Liver (tissue), 3 donors: ENCODE results near the gene DIPK2A.

Experiments
- EGR1 ChIP-seq, 2 donors: IDR thresholded peaks; 2 replicates each; pipeline ENCODE4 v1.6.1; 2016 to 2018; ENCODE audit warnings: antibody characterized with exemption in 2 of 2, low read depth in 2 of 2
- FOXA1 ChIP-seq: IDR thresholded peaks from 2 replicates; pipeline ENCODE4 v1.6.1; 2016; ENCODE audit warnings: antibody characterized with exemption
- GABPA ChIP-seq, 2 donors: IDR thresholded peaks in 1 of 2; conservative IDR thresholded peaks in 1 of 2; 2 replicates each; pipeline ENCODE4 v1.6.1; 2016; ENCODE audit warnings: antibody characterized with exemption in 2 of 2, mild to moderate bottlenecking in 1 of 2, moderate library complexity in 1 of 2
- HNF4G ChIP-seq: IDR thresholded peaks from 2 replicates; pipeline ENCODE4 v1.6.1; 2016; ENCODE audit warnings: antibody characterized with exemption
- JUND ChIP-seq, 2 donors: IDR thresholded peaks; 2 replicates each; pipeline ENCODE4 v1.6.1; 2016; ENCODE audit warnings: antibody characterized with exemption in 2 of 2
- SP1 ChIP-seq: IDR thresholded peaks from 2 replicates; pipeline ENCODE4 v1.6.1; 2018; ENCODE audit warnings: antibody characterized with exemption, mild to moderate bottlenecking
- YY1 ChIP-seq: IDR thresholded peaks from 2 replicates; pipeline ENCODE4 v1.6.1; 2016; ENCODE audit warnings: antibody characterized with exemption, mild to moderate bottlenecking
- TF ChIP-seq, protein P1 (sequence below): fragments of 150-350 bp; IDR thresholded peaks from 2 replicates; pipeline ENCODE4 v1.5.1; 2017; ENCODE audit warnings: improper control_type of control experiment, low read depth, low read length; ENCODE audit not compliant: missing input control
- TF ChIP-seq, protein P2 (sequence below): IDR thresholded peaks from 2 replicates; pipeline ENCODE4 v1.6.1; 2016; ENCODE audit warnings: antibody characterized with exemption, mild to moderate bottlenecking
- TF ChIP-seq, protein P3 (sequence below): IDR thresholded peaks from 2 replicates; pipeline ENCODE4 v1.6.1; 2016; ENCODE audit warnings: antibody characterized with exemption
- TF ChIP-seq, protein P4 (sequence below): IDR thresholded peaks from 2 replicates; pipeline ENCODE4 v1.6.1; 2016; ENCODE audit warnings: antibody characterized with exemption
- donor health status: healthy.
- donor health status: healthy.

DNA sequence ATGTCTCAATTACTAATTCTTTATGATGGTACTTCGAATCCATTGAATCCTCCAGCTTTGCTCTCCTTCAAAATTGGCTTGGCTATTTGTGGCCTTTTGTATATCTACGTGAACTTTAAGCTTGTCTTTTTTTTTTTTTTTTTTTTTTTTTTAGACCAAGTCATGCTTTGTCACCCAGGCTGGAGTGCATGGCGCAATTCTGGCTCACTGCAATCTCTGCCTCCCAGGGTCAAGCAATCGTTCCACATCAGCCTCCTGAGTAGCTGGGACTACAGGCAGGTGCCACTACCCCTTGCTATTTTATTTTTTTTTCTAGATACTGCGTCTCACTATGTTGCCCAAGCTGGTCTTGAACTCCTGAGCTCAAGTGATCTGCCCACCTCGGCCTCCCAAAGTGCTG lies 7.7 kb upstream of the DIPK2A start:
- TF ChIP-seq FOXA1 (no peak), JUND (IDR thresholded peaks at IDR 0.05) (no peak), GABPA (IDR thresholded peaks at IDR 0.05 in 1 of 2, conservative IDR thresholded peaks at IDR 0.05 in 1 of 2) (no peak), YY1 (no peak), SP1 (no peak), EGR1 (IDR thresholded peaks at IDR 0.05; ENCODE audit: low read depth in 2 of 2) (no peak), HNF4G (no peak)
- TF ChIP-seq, protein P1, sequence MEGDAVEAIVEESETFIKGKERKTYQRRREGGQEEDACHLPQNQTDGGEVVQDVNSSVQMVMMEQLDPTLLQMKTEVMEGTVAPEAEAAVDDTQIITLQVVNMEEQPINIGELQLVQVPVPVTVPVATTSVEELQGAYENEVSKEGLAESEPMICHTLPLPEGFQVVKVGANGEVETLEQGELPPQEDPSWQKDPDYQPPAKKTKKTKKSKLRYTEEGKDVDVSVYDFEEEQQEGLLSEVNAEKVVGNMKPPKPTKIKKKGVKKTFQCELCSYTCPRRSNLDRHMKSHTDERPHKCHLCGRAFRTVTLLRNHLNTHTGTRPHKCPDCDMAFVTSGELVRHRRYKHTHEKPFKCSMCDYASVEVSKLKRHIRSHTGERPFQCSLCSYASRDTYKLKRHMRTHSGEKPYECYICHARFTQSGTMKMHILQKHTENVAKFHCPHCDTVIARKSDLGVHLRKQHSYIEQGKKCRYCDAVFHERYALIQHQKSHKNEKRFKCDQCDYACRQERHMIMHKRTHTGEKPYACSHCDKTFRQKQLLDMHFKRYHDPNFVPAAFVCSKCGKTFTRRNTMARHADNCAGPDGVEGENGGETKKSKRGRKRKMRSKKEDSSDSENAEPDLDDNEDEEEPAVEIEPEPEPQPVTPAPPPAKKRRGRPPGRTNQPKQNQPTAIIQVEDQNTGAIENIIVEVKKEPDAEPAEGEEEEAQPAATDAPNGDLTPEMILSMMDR, result no peak
- TF ChIP-seq, protein P2, sequence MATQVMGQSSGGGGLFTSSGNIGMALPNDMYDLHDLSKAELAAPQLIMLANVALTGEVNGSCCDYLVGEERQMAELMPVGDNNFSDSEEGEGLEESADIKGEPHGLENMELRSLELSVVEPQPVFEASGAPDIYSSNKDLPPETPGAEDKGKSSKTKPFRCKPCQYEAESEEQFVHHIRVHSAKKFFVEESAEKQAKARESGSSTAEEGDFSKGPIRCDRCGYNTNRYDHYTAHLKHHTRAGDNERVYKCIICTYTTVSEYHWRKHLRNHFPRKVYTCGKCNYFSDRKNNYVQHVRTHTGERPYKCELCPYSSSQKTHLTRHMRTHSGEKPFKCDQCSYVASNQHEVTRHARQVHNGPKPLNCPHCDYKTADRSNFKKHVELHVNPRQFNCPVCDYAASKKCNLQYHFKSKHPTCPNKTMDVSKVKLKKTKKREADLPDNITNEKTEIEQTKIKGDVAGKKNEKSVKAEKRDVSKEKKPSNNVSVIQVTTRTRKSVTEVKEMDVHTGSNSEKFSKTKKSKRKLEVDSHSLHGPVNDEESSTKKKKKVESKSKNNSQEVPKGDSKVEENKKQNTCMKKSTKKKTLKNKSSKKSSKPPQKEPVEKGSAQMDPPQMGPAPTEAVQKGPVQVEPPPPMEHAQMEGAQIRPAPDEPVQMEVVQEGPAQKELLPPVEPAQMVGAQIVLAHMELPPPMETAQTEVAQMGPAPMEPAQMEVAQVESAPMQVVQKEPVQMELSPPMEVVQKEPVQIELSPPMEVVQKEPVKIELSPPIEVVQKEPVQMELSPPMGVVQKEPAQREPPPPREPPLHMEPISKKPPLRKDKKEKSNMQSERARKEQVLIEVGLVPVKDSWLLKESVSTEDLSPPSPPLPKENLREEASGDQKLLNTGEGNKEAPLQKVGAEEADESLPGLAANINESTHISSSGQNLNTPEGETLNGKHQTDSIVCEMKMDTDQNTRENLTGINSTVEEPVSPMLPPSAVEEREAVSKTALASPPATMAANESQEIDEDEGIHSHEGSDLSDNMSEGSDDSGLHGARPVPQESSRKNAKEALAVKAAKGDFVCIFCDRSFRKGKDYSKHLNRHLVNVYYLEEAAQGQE, result no peak
- TF ChIP-seq, protein P3, sequence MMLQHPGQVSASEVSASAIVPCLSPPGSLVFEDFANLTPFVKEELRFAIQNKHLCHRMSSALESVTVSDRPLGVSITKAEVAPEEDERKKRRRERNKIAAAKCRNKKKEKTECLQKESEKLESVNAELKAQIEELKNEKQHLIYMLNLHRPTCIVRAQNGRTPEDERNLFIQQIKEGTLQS, result no peak
- TF ChIP-seq, protein P4, sequence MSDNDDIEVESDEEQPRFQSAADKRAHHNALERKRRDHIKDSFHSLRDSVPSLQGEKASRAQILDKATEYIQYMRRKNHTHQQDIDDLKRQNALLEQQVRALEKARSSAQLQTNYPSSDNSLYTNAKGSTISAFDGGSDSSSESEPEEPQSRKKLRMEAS, result no peak
